ENCODE results near the gene CD2AP. TPM values are rescaled to one million over a fixed set of nuclear protein-coding genes. Genes with fewer than 3 reads are reported as not detected.
A peak's percentile ranks its signal among the peaks of the same experiment; 100 is the strongest.

CD2AP gene
- total and polyA plus RNA-seq, 9 of the 15 experiments (the other 6 are each of a cell fraction or from before 2014, with no cell fraction given) = 9.4 to 69.7 (median 38.7) TPM

GRCh38 chr6:47496935-47497579 is 19.5 kb downstream of the CD2AP start (continued):
- no peak for TF ChIP-seq MED1 (CRISPR knock-in tag; IDR thresholded peaks at IDR 0.05; ENCODE audit: borderline replicate concordance)
- no peak for TF ChIP-seq ZNF184 (CRISPR knock-in tag; IDR thresholded peaks at IDR 0.05)
- TF ChIP-seq ARID1B (IDR thresholded peaks at IDR 0.05) = peak; percentile 42; the same call in 1 of the 2 replicates
- TF ChIP-seq NKRF (IDR thresholded peaks at IDR 0.05; ENCODE audit: borderline replicate concordance) = peak; percentile 41; the same call in 1 of the 2 replicates
- peak; percentile 71 for TF ChIP-seq ARHGAP35 (IDR thresholded peaks at IDR 0.05; ENCODE audit: partially characterized antibody)
- TF ChIP-seq ARID2 (IDR thresholded peaks at IDR 0.05) = peak; percentile 89
- no peak for TF ChIP-seq ZNF583 (CRISPR knock-in tag; IDR thresholded peaks at IDR 0.05)
- TF ChIP-seq SMARCA4 (IDR thresholded peaks at IDR 0.05) = peak; percentile 74
- TF ChIP-seq BCLAF1 (IDR thresholded peaks at IDR 0.05; ENCODE audit: borderline replicate concordance in 1 of 2, control insufficient read depth in 1 of 2, low read depth in 2 of 2, low read length in 1 of 2) = peak in 1 of 2 experiments; percentile 73; a peak in 1 of 4 replicates
- peak; percentile 56; the same call in 1 of the 2 replicates for TF ChIP-seq ZBTB26 (CRISPR knock-in tag; IDR thresholded peaks at IDR 0.05)
- 0 out of 4 replicates have a peak, but pooled peaks of 1 of the 2 experiments have one; percentile 13 for TF ChIP-seq KDM1A (IDR thresholded peaks at IDR 0.05)
- TF ChIP-seq POU5F1 (IDR thresholded peaks at IDR 0.05; ENCODE audit: borderline replicate concordance, low read depth, low read length, partially characterized antibody) = no peak
- no peak for TF ChIP-seq ETV5 (CRISPR knock-in tag; IDR thresholded peaks at IDR 0.05; ENCODE audit: low read depth)
- peak; percentile 51; the same call in 1 of the 2 replicates for TF ChIP-seq TAF7 (tag; IDR thresholded peaks at IDR 0.05)
- TF ChIP-seq HINFP (tag; conservative IDR thresholded peaks at IDR 0.05; ENCODE audit: low read depth) = 0 out of 2 replicates have a peak, but pooled peaks have one; percentile 51
- peak; percentile 90 for TF ChIP-seq HDGF (IDR thresholded peaks at IDR 0.05)
